ENCODE data around the gene SMIM22.
A peak's percentile ranks its signal among the peaks of the same experiment; 100 is the strongest.

The SMIM22 gene

GRCh38 chr16:4795828-4796572 is 831 bp downstream of the SMIM22 start:
- no peak for DNase-seq (ENCODE audit: low read depth)

DNA sequence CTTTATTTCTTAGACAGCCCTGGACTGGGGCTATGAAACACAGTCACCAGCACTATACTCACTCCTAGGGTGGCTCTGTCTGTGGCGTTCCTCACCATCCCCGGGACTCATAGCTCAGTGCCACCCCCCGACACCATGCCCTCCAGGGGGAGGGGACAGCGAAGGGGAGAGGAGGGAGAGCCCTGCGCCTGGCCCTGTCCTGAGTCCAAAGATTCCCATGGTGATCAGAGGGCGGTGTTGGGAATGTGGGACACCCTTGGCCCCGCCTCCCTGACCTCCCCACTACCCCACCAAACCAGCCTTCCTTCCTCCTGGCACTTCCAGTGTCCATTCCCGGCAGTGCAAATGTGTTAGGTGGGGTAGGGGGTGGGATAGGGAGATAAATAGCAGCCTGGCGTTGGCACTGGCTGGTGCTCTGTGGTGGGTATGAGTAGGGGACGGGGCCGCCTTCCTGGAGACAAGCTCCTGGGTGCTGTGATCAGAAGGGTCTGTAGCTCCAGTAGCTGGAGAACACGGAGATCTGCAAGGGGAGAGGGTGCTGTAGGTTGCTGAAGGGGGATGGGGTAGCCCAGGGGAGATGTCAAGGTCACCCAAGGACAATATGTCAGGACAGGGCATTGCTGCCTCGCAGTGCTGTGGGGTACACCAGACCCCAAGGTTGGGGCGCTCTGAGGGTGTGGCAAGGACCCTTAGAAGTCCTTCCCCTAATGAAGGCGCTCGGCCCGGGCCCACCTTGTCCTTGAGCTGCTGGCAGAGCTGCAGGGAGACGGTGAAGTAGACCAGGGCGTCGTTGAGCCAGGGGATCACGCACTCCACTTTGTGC is 2.0 kb downstream of the SMIM22 start:
- no peak for DNase-seq (ENCODE audit: low read depth)

DNA sequence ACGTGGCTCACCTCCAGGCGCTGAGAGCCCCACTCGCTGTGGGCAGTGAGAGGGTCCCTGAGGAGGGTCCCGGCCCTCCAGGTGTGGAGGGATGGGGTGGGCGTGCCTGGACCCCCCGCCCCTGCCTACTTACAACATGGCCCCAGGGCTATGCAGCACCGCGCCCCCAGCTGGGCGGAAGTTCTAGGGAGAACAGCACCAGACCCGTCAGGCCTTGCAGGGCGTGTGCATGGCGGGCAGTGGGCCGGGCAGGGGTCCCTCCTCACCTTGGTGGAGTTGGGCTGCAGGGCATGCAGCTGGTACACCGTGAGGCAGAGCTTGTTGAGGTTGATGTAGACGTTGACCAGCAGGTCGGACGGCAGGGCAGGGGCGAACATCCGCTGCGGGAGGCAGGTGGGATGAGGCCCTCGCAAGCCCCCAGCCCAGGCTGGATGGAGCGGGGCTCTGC is 2.7 kb downstream of the SMIM22 start:
- DNase-seq (ENCODE audit: low read depth), result no peak

GRCh38 chr16:4798456-4798855 is 3.3 kb downstream of the SMIM22 start:
- no peak for DNase-seq (ENCODE audit: low read depth)

DNA sequence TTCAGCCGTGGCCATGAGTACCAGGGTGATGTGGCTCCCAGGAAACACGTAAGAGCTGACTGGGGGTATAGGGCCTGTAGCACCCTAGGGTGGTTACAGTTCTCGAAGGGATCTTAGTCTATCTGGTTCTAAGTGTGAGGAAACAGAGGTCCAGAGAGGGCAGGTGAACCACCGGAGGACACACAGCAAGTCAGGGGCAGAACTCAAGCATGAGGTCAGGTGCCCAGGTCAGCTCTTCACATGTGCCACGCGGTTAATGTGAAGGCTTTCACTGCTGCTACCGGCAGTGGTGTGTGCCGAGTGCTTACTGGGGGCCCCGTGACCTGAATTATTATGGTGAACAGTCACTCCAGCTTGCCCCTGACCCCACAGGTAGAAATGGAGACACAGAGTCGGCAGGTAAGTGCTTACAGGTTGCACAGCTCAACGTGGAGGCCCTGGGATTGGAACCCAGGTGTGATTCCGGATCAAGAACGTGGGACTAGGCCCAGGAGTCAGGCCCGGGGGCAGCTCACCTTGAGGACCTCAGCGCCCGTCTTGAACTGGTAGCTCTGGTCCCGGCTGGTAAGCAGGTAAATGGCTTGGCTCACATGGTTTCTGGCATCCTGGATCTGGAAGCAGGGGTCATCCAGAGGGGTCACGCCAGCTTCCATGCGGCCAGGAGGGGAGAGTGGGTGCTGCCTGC is 4.1 kb downstream of the SMIM22 start:
- DNase-seq (ENCODE audit: low read depth), result no peak

DNA sequence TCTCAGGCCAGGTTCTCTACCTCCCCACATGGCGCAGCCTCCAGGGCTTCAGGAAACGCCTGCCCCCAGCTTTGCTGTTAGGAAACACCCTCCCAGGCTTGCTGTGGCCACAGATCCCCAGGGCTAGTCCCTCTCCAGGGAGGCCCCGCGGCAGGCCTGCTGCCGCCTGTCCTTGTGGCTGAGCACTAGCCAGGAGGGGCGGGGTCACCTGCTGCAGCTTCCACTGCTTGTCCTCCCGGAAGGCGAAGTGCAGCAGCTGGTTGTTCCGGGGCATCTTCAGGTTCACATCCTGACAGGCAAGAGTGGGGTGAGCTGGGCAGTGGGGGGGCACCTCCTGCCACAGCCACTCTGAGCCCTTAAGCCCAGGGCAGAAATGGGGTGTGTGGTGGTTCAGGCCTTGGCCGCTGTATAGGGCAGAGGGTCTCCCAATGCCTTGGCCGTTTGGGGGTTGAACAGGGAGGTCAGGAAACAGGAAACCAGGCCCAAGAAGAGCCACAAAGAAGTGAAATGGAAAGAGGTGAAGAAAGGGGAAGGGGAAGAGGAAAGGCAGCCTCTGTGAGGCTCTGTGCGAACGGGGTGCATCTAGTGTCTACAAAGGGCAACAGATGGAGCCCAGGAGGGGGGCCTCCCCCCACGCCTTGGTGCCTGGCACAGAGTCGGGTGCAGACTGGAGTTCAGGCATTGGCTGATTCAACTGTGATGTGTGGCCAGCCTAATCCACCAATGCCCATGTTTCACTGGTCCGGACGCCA is 5.3 kb downstream of the SMIM22 start:
- no peak for DNase-seq (ENCODE audit: low read depth)

- peak; percentile 9 for DNase-seq (ENCODE audit: low read depth)
Measured at GRCh38 chr16:4801051-4801961, 6.1 kb downstream of the SMIM22 start.

DNA sequence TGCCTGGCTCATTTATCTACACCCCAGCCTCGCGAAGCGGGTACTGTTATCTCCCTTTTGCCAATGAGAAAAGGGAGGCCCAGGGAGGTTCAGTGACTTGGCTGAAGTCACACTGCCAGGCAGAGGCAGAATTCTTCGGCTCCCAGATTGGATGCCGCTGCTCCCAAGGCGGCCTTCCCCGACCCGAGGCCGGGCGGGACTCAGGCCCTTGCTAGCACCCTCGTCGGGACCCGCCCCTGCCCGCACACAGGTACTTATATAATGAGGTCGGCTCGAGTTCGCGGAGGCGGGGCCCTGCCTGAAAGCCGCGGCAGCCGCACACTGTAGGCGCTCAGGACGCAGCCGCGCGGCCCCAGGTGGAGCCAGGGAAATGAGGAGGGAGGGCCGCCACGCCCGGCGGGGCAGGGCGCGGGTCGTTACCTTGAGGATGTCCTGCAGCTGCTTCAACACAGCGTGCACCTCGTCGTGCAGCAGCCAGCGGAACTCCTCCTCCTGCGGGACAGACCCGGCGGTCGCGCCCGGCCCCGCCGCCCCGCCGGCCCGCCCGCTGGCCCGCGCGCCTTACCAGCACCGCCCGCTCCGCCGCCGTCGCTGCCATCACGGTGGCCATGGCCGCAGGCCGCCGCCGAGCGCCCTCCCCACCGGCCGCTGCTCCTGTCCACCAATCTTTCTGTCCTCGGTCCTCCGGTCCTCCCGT is 6.9 kb downstream of the SMIM22 start, which contains the start of gene ROGDI:
ROGDI (minus strand) TSS at position 672 of the 697 bp plus-strand sequence; CDS start at position 610, 62 bp downstream.
- peak; percentile 52 for DNase-seq (ENCODE audit: low read depth)

DNA sequence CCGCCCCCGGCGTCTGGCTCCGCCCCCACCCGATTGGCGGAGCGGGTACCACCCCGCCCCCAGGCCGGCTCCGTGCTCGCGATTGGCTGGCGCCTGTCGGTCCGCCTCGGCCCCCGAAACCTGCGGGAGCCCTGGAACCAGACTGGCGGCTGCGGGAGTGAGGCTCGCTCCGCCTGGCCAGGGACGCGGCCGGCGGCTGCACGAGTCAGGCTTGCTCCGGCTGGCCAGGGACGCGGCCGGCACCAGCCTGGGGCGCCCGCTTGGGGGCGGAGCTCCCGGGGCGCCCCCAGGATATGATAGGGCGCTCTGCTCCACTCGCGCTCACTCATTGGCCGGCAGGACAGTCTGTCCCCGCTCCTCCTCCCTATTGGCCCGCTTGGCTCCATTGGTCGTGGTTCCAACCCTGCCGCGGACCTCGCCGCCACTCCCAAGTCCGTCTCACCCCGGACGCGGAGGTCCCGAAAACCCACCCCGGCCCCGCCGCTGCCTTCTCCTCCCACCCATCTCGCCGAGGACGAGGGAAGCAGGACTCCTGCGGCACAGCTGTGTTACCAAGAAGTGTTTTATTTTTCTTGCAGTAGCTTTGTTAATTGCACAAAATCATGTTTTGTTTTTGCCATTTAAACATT is 7.6 kb downstream of the SMIM22 start:
- peak; percentile 82 for DNase-seq (ENCODE audit: low read depth)

GRCh38 chr16:4803401-4803844 is 8.3 kb downstream of the SMIM22 start:
- no peak for DNase-seq (ENCODE audit: low read depth)

DNA sequence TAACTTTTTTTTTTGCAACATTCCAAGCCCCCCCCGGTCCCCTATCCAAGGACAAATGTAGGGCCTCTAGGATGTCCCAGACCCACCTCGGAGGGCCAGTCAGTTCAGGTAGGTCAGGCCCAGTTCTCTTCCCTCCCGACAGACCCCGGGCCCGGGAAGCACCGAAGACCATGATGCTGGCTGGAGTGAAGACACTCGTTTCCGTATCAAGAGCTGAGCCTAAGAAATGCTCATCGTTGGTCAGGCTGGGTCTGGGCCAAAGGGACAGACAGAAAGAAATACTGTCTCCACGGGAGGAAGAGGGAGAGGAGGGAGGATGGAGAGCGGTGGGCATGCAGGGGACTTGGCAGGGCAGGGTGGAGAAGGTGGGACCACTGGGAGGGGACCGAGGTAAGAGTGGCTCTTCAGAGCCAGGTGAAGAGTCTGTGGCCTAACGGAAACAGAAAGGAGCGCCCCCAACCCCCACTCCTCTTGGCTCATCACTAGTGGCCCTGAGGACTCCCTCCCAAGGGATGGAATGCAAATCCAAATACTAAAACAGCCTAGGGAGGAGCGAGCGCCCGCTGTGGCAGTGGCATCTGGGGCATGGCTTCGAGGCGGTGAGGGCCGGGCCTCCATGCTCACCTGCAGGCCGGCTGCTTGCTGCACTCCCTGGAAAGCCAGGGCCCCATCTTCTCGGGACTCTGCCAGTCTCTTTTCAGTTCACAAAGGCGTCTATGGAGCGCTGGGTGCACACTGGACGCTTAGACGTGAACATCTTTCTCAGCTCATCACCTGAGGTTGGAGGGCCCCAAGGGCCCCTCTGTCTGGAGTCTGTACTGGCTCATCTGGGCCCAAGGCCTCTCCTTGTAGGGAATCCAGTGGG is 9.0 kb downstream of the SMIM22 start:
- no peak for DNase-seq (ENCODE audit: low read depth)

- no peak for DNase-seq (ENCODE audit: low read depth)
Measured at GRCh38 chr16:4805231-4805630, 10.1 kb downstream of the SMIM22 start.

DNA sequence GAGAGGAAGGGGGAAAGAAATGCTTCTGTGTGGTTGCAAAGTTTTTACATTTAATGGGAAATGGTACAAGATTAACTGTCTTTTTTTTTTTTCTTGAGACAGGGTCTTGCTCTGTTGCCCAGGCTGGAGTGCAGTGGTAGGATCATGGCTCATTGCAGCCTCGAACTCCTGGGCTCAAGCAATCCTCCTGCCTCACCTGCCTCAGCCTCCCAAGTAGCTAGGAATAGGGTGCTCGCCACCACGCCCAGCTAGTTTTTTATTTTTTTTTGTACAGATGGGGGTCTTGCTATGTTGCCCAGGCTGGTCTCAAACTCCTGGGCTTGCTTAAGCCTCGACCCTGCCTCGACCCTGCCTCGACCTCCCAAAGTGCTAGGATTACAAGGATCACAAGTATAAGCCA is 11.1 kb downstream of the SMIM22 start:
- DNase-seq (ENCODE audit: low read depth), result no peak

- no peak for DNase-seq (ENCODE audit: low read depth)
Measured at GRCh38 chr16:4811242-4811641, 16.1 kb downstream of the SMIM22 start.

GRCh38 chr16:4811773-4812172 is 16.6 kb downstream of the SMIM22 start:
- DNase-seq (ENCODE audit: low read depth), result no peak

- no peak for DNase-seq (ENCODE audit: low read depth)
Measured at GRCh38 chr16:4813251-4814003, 18.3 kb downstream of the SMIM22 start.

DNA sequence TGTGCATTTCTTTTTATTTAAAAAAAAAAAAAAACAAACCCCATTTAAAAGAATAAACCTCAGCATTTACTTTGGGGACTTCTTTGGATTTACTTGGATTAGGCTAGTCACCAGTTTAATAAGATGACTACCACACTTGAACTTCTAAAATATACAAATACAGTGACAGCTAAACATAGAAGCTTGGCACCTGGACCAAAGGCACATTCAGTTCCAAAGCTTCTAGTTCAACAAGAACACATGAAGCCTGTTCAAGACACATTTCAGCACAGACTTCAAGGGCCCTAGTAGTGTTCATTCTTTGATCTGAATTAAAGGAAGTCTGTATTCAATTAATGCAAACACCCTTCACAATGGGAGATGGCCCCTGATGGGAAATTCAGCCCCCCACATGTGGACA is 18.9 kb downstream of the SMIM22 start:
- DNase-seq (ENCODE audit: low read depth), result no peak
